Smooth muscle cell of the brain vasculature (primary cell): Measurements from ENCODE around the gene ANKRD6.

ENCODE experiments used
- DNase-seq: peaks from one replicate; pipeline ENCODE4 v3.0.0-alpha.2; 2012; ENCODE audit warnings: low read depth, low spot score

ANKRD6 gene

GRCh38 chr6:89471287-89471867 lies 38.4 kb downstream of the ANKRD6 start:
- DNase-seq = no peak

- no peak for DNase-seq
Observed at GRCh38 chr6:89475101-89475500, 42.1 kb downstream of the ANKRD6 start.

- no peak for DNase-seq
Observed at GRCh38 chr6:89475634-89476033, 42.7 kb downstream of the ANKRD6 start.

- no peak for DNase-seq
Observed at GRCh38 chr6:89479897-89480296, 46.9 kb downstream of the ANKRD6 start.

GRCh38 chr6:89481695-89482094 lies 48.7 kb downstream of the ANKRD6 start:
- DNase-seq = no peak

- DNase-seq = no peak
Observed at GRCh38 chr6:89482126-89482525, 49.2 kb downstream of the ANKRD6 start.

- DNase-seq = no peak
Observed at GRCh38 chr6:89483111-89483720, 50.3 kb downstream of the ANKRD6 start.

- no peak for DNase-seq
Observed at GRCh38 chr6:89485320-89485719, 52.4 kb downstream of the ANKRD6 start.

GRCh38 chr6:89487864-89488263 lies 54.9 kb downstream of the ANKRD6 start:
- no peak for DNase-seq

GRCh38 chr6:89488438-89488837 lies 55.5 kb downstream of the ANKRD6 start:
- no peak for DNase-seq

- no peak for DNase-seq
Observed at GRCh38 chr6:89489078-89489477, 56.1 kb downstream of the ANKRD6 start.

- no peak for DNase-seq
Observed at GRCh38 chr6:89492025-89492640, 59.2 kb downstream of the ANKRD6 start.

- no peak for DNase-seq
Observed at GRCh38 chr6:89494131-89494793, 61.3 kb downstream of the ANKRD6 start.

GRCh38 chr6:89495961-89496535 lies 63.1 kb downstream of the ANKRD6 start:
- no peak for DNase-seq

- no peak for DNase-seq
Observed at GRCh38 chr6:89500611-89501010, 67.7 kb downstream of the ANKRD6 start.

- no peak for DNase-seq
Observed at GRCh38 chr6:89501222-89501621, 68.3 kb downstream of the ANKRD6 start.

GRCh38 chr6:89501753-89502152 lies 68.8 kb downstream of the ANKRD6 start:
- no peak for DNase-seq

- DNase-seq = no peak
Observed at GRCh38 chr6:89503641-89504040, 70.7 kb downstream of the ANKRD6 start.

- no peak for DNase-seq
Observed at GRCh38 chr6:89505847-89506246, 72.9 kb downstream of the ANKRD6 start.

GRCh38 chr6:89506716-89507617 lies 74.0 kb downstream of the ANKRD6 start:
- DNase-seq = no peak
